T-cell (primary cell): ENCODE measurements around the gene SLCO2A1. TPM values are rescaled to one million over a fixed set of nuclear protein-coding genes. Genes with fewer than 3 reads are reported as not detected.

ENCODE experiments used
- ATAC-seq, 4 experiments: fragments of 200-7000 bp in 3 of 4; fragments of 150-1000 bp in 1 of 4; cut with Tn5 transposase; replicated peaks in 1 of 4; 1 replicate in 3 of 4; 2 replicates in 1 of 4; pipeline ENCODE4 v1.10.0; 2021; ENCODE audit warnings: moderate library complexity in 3 of 4, mild to moderate bottlenecking in 2 of 4, moderate number of reproducible peaks in 1 of 4
- CTCF ChIA-PET, 2 donors: fragments of 300-600 bp; sonication (Branson Sonifier 250); formaldehyde crosslinking; loops; one replicate each; lab custom pipeline; 2022; ENCODE audit warnings: antibody characterized with exemption in 2 of 2; lab: Charles Lee
- POLR2A ChIA-PET, 2 donors: fragments of 300-600 bp; sonication (Branson Sonifier 250); formaldehyde crosslinking; loops; one replicate each; lab custom pipeline; 2022; ENCODE audit warnings: antibody characterized with exemption in 2 of 2; lab: Charles Lee
- DNase-seq, 35 experiments: peaks; one replicate each; pipeline versions ENCODE4 v3.0.0 to v3.0.0-alpha.2; 2013 to 2023
- H3K27ac ChIP-seq: one replicate; pipeline ENCODE4 v1.5.1; 2013; ENCODE audit warnings: low read length
- H3K27me3 ChIP-seq, 2 experiments: replicated peaks in 1 of 2; 1 replicate in 1 of 2; 2 replicates in 1 of 2; pipeline versions ENCODE4 v1.6.1 to v1.7.0; 2013; ENCODE audit warnings: low read length in 1 of 2, mixed read lengths in 1 of 2; ENCODE audit not compliant: control insufficient read depth in 2 of 2, insufficient read depth in 2 of 2; ENCODE audit errors: extremely low read depth in 1 of 2
- H3K36me3 ChIP-seq, 2 donors: 1 replicate in 1 of 2; 2 replicates in 1 of 2; pipeline versions ENCODE4 v1.6.1 to v1.7.0; 2013; ENCODE audit warnings: low read length in 1 of 2; ENCODE audit not compliant: control insufficient read depth in 2 of 2, insufficient read depth in 1 of 2; ENCODE audit errors: extremely low read depth in 1 of 2
- H3K4me1 ChIP-seq, 2 experiments: 1 replicate in 1 of 2; 2 replicates in 1 of 2; pipeline versions ENCODE4 v1.6.1 to v1.7.0; 2013; ENCODE audit warnings: low read length in 2 of 2, mixed read lengths in 1 of 2; ENCODE audit not compliant: insufficient read depth in 2 of 2, control insufficient read depth in 1 of 2; ENCODE audit errors: extremely low read depth in 1 of 2
- H3K4me3 ChIP-seq, 2 donors: 1 replicate in 1 of 2; 2 replicates in 1 of 2; pipeline versions ENCODE4 v1.5.1 to v1.7.0; 2013; ENCODE audit warnings: mild to moderate bottlenecking in 2 of 2, low read length in 1 of 2, moderate library complexity in 1 of 2; ENCODE audit not compliant: control insufficient read depth in 1 of 2; ENCODE audit errors: extremely low read depth in 1 of 2
- H3K9me3 ChIP-seq: 2 replicates; pipeline ENCODE4 v1.7.0; 2013
- H3K27ac Mint-ChIP-seq, 2 donors: one replicate each; pipeline ENCODE4 v1.8.0; 2020 to 2021; ENCODE audit warnings: mild to moderate bottlenecking in 2 of 2, mixed read lengths in 2 of 2
- H3K27me3 Mint-ChIP-seq, 2 donors: one replicate each; pipeline ENCODE4 v1.8.0; 2021 to 2022; ENCODE audit warnings: mixed read lengths in 2 of 2
- H3K36me3 Mint-ChIP-seq: one replicate; pipeline ENCODE4 v1.8.0; 2021; ENCODE audit warnings: mixed read lengths
- H3K4me1 Mint-ChIP-seq, 3 donors: one replicate each; pipeline ENCODE4 v1.8.0; 2020 to 2022; ENCODE audit warnings: mixed read lengths in 3 of 3, mild to moderate bottlenecking in 1 of 3
- H3K4me3 Mint-ChIP-seq, 3 donors: one replicate each; pipeline ENCODE4 v1.8.0; 2020 to 2022; ENCODE audit warnings: mild to moderate bottlenecking in 3 of 3, mixed read lengths in 3 of 3, moderate library complexity in 3 of 3
- H3K9me3 Mint-ChIP-seq, 3 donors: one replicate each; pipeline ENCODE4 v1.8.0; 2020 to 2022; ENCODE audit warnings: mixed read lengths in 3 of 3
- WGBS: methylation state at CpG from one replicate; pipeline ENCODE4 v1.1.5; 2013; ENCODE audit warnings: missing lambda C conversion rate; ENCODE audit not compliant: insufficient coverage; 5-methylcytosine and 5-hydroxymethylcytosine counted together
- total RNA-seq, 35 experiments: library from RNA in 6 of 35; stranded (reverse) in 6 of 35; fragments of 120-200 nt in 1 of 35; gene quantifications; one replicate each; pipeline versions ENCODE4 v1.2.1 to v1.2.4 and lab custom pipeline; 2013 to 2026

Gene SLCO2A1
- total RNA-seq, 5 donors from 2014 or later (not counting 1 experiment from before 2014, with no cell fraction given): 0.18 to 0.39 (median 0.25) TPM; not detected in 2

DNA sequence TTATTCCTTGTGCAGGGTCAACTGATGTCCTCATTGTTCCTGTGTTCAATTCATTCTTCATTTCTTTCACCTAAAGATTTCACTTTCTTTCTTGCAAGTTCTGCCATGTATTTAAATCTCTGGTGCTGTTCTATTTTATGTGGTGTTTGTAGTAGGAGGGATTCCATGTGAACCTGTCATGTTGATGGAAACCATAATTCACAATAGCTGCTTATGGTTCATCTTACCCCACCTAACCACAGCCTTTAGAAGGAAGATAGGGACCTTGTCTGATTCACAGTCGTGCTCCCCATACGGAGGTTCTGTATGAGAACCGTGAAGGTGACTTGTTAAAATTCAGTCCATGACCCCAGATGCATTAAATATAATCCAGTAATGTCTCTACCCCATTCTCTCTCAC lies 21.9 kb downstream of the SLCO2A1 start:
- DNase-seq (no peak), ATAC-seq (no peak)
- Mint-ChIP-seq H3K9me3 (peaks cover 0 to 6% (median 5%) of the 10 kb centered on the region in 3 donors), H3K36me3 (no peaks in the 10 kb centered on the region), H3K27me3 (peaks cover 15 to 28% of the 10 kb centered on the region in 2 donors), H3K4me3 (no peak overlapping the region), H3K27ac (no peak overlapping the region), H3K4me1 (no peaks in the 10 kb centered on the region)
- Histone ChIP-seq H3K4me1 (no peaks in the 10 kb centered on the region), H3K4me3 (no peak overlapping the region), H3K36me3 (no peaks in the 10 kb centered on the region), H3K9me3 (no peaks in the 10 kb centered on the region), H3K27me3 (peaks cover 0 to 19% of the 10 kb centered on the region in 2 experiments), H3K27ac (no peak overlapping the region)
- POLR2A ChIA-PET: no interaction called here
- no CpG with 5 or more reads among the region's 3 CpGs for WGBS
- CTCF ChIA-PET: no interaction called here

DNA sequence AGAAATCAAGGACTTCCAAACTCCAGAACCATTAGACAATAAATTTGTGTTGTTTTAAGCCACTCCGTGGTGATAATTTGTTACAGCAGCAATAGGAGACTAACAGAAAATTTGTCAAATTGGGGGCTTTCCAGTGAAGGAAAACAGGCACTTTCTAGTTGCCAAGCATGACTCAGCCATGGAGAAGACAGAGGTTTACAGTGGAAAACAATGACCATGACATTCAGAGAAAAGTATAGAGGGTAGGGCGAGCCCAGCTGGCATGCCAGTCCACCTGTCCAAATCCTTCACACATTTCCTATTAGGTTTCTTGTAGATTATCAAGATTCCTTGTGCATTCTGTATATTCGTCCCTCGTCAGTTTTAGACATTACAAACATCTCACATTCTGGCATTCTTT lies 24.9 kb downstream of the SLCO2A1 start:
- Histone ChIP-seq H3K36me3 (no peaks in the 10 kb centered on the region), H3K9me3 (no peaks in the 10 kb centered on the region), H3K4me1 (no peaks in the 10 kb centered on the region), H3K27me3 (peaks cover 0 to 12% of the 10 kb centered on the region in 2 experiments), H3K4me3 (no peak overlapping the region), H3K27ac (no peak overlapping the region)
- H3K9me3 Mint-ChIP-seq: peaks cover 0 to 6% (median 5%) of the 10 kb centered on the region in 3 donors
- no peak overlapping the region for H3K4me3 Mint-ChIP-seq
- H3K27me3 Mint-ChIP-seq: peaks cover 6 to 15% of the 10 kb centered on the region in 2 donors
- no peaks in the 10 kb centered on the region for H3K4me1 Mint-ChIP-seq
- POLR2A ChIA-PET: interaction anchor here in 1 of 2 donors (0.6 kb wide), 1 partner anchor 66 kb away, joined by 3 read pairs; no protein-coding TSS in a partner anchor
- no peaks in the 10 kb centered on the region for H3K36me3 Mint-ChIP-seq
- DNase-seq (no peak), ATAC-seq (no peak)
- CTCF ChIA-PET: no interaction called here
- WGBS: 80% methylated on average over 1 of the region's 4 CpGs
- H3K27ac Mint-ChIP-seq: no peak overlapping the region

DNA sequence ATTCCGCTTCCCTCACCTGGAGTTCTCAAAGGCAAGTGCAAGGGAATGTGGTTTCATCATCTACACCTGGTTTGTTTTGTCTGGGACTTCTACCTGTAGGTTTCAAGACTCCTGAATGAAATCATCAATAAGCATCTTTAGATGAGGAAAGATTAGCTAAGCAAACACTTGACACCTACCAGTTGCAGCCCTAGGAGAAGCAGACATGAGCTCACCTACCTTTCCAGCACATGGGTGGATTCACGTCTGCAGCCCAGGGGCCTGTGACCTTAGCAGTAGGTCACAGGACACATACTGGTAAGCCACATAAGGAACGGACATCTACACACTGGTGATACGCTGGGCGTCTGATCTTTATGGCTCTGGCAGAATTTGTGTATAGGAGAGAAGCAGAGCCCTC lies 26.7 kb downstream of the SLCO2A1 start:
- Histone ChIP-seq H3K4me1 (no peaks in the 10 kb centered on the region), H3K9me3 (no peaks in the 10 kb centered on the region), H3K36me3 (no peaks in the 10 kb centered on the region), H3K27ac (no peak overlapping the region), H3K27me3 (peaks cover 0 to 15% of the 10 kb centered on the region in 2 experiments), H3K4me3 (no peak overlapping the region)
- Mint-ChIP-seq H3K4me3 (no peak overlapping the region), H3K9me3 (peaks cover 0 to 6% (median 5%) of the 10 kb centered on the region in 3 donors), H3K27me3 (peaks cover 11 to 20% of the 10 kb centered on the region in 2 donors), H3K36me3 (no peaks in the 10 kb centered on the region), H3K4me1 (no peaks in the 10 kb centered on the region), H3K27ac (no peak overlapping the region)
- ATAC-seq (no peak), DNase-seq (no peak)
- 67% methylated on average over 1 of the region's 5 CpGs for WGBS
- ChIA-PET CTCF (interaction anchor here in 1 of 2 donors (0.7 kb wide), 1 partner anchor 612 kb away, joined by 3 read pairs; no protein-coding TSS in a partner anchor), POLR2A (no interaction called here)

DNA sequence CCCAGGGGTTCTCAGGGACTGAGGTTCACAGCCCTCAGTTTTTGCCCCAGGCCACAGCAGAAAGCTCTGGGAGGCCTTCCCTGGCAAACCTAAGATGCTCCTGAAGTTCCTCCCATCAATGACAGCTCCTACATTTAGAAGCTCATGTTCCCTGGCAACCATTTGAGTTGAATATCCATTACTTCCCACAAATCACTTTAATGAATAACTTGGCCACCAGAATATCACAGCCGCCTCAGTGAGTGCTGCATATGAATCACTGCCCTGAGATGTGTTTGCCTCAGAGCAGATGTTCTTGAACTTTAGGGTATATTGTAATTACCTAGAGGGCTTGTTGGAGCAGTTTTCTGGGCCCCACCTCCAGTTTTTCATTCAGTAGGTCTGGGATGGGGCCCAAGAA lies 27.4 kb downstream of the SLCO2A1 start:
- ChIA-PET POLR2A (no interaction called here), CTCF (interaction anchor here in 1 of 2 donors (0.7 kb wide), 1 partner anchor 24 kb away, joined by 3 read pairs; no protein-coding TSS in a partner anchor)
- no peak overlapping the region for H3K4me3 Mint-ChIP-seq
- H3K27ac Mint-ChIP-seq: no peak overlapping the region
- Histone ChIP-seq H3K4me1 (no peaks in the 10 kb centered on the region), H3K9me3 (no peaks in the 10 kb centered on the region), H3K27me3 (peaks cover 0 to 17% of the 10 kb centered on the region in 2 experiments), H3K4me3 (no peak overlapping the region), H3K27ac (no peak overlapping the region), H3K36me3 (no peaks in the 10 kb centered on the region)
- H3K27me3 Mint-ChIP-seq: peaks cover 11 to 20% of the 10 kb centered on the region in 2 donors
- H3K9me3 Mint-ChIP-seq: peaks cover 0 to 6% (median 5%) of the 10 kb centered on the region in 3 donors
- 100% methylated on average over 1 of the region's 1 CpG for WGBS
- DNase-seq (no peak), ATAC-seq (no peak)
- H3K4me1 Mint-ChIP-seq: no peaks in the 10 kb centered on the region
- H3K36me3 Mint-ChIP-seq: no peaks in the 10 kb centered on the region

DNA sequence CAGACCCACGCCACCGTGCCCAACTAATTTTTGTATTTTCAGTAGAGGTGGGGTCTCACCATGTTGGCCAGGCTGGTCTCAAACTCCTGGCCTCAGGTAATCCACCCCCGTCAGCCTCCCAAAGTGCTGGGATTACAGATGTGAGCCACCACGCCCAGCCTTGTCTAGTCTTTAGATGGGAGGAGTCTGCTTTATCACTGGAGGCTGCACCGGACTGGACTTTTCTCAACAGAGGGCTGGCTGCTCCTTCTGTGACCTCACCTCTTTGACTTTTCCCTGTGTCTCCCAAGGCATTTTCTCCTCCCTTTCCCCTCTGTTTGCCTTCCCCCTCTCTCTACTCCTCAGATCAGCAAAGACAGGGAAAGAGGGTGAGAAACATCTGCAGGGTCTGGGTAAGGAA lies 28.5 kb downstream of the SLCO2A1 start:
- Mint-ChIP-seq H3K27me3 (peaks cover 11 to 18% of the 10 kb centered on the region in 2 donors), H3K9me3 (peaks cover 0 to 5% (median 0%) of the 10 kb centered on the region in 3 donors), H3K27ac (no peak overlapping the region), H3K36me3 (no peaks in the 10 kb centered on the region), H3K4me1 (no peaks in the 10 kb centered on the region), H3K4me3 (no peak overlapping the region)
- ChIA-PET CTCF (no interaction called here), POLR2A (no interaction called here)
- Histone ChIP-seq H3K4me3 (no peak overlapping the region), H3K36me3 (no peaks in the 10 kb centered on the region), H3K4me1 (no peaks in the 10 kb centered on the region), H3K27me3 (peaks cover 0 to 20% of the 10 kb centered on the region in 2 experiments), H3K27ac (no peak overlapping the region), H3K9me3 (no peaks in the 10 kb centered on the region)
- WGBS: no CpG with 5 or more reads among the region's 5 CpGs
- ATAC-seq: no peak
- DNase-seq: no peak

DNA sequence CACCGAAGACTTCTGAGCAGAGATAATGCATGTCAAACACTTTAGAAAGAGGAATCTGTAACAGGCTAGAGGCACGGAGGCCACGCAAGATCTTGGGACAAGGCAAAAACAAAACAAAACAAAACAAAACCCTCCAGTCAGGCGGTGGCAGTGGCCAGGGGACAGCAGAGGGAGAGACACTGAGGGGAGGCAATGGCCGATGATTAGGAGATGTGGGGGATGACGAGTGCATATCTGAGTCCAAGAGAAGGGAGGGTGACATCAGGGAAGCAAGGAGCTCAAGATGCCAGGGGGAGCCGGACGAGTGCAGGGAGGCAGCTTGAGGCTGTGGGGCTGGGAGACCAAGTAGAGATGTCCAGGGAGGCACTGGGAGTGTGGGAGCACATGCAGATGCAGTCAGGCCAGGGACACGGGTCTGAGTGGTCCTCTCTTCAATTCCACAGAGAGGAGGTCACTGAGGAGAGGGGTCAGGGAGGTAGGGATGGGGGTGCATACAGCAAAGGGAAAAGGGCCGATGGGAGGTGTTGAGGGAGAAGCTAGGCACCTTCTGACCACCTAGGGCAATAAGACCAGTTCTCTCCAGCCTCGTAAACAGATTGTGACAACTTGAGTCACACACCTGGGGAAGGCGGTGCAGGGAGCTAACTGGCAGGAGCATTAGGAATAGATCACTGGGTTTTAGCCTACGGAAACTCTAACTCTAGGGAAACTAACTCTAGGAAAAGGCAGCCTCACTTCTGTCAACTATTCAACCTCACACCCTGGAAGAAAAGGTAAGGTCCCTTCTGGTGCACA lies 29.6 kb downstream of the SLCO2A1 start:
- no peak for ATAC-seq
- Mint-ChIP-seq H3K4me1 (no peaks in the 10 kb centered on the region), H3K4me3 (no peak overlapping the region), H3K9me3 (peaks cover 0 to 5% (median 0%) of the 10 kb centered on the region in 3 donors), H3K36me3 (no peaks in the 10 kb centered on the region), H3K27ac (no peak overlapping the region), H3K27me3 (peaks cover 13 to 18% of the 10 kb centered on the region in 2 donors)
- Histone ChIP-seq H3K36me3 (no peaks in the 10 kb centered on the region), H3K27me3 (peaks cover 0 to 24% of the 10 kb centered on the region in 2 experiments), H3K27ac (no peak overlapping the region), H3K4me1 (no peaks in the 10 kb centered on the region), H3K4me3 (no peak overlapping the region), H3K9me3 (no peaks in the 10 kb centered on the region)
- WGBS: 77% methylated on average over 9 of the region's 13 CpGs
- POLR2A ChIA-PET: no interaction called here
- CTCF ChIA-PET: no interaction called here
- no peak for DNase-seq
